HFFc6 (cell line): Measurements from ENCODE around the gene FILIP1L. TPM values are rescaled to one million over a fixed set of nuclear protein-coding genes. Genes with fewer than 3 reads are reported as not detected.

Experiments
- DNase-seq: peaks from one replicate; pipeline ENCODE4 v3.0.0-alpha.2; 2018
- H3K27ac Mint-ChIP-seq: 2 replicates; pipeline ENCODE4 v1.8.0; 2020; ENCODE audit warnings: mild to moderate bottlenecking, mixed read lengths
- H3K27me3 Mint-ChIP-seq: 2 replicates; pipeline ENCODE4 v1.8.0; 2021; ENCODE audit warnings: mild to moderate bottlenecking, moderate library complexity, mixed read lengths; ENCODE audit not compliant: insufficient read depth
- H3K36me3 Mint-ChIP-seq: 2 replicates; pipeline ENCODE4 v1.8.0; 2021; ENCODE audit warnings: low read depth, mixed read lengths
- H3K4me1 Mint-ChIP-seq: 2 replicates; pipeline ENCODE4 v1.8.0; 2020; ENCODE audit warnings: low read depth, mixed read lengths
- H3K4me3 Mint-ChIP-seq: 2 replicates; pipeline ENCODE4 v1.8.0; 2020; ENCODE audit warnings: mild to moderate bottlenecking, moderate library complexity, mixed read lengths
- H3K9me3 Mint-ChIP-seq: 2 replicates; pipeline ENCODE4 v1.8.0; 2020; ENCODE audit warnings: mild to moderate bottlenecking, mixed read lengths
- CTCF ChIP-seq: fragments of 200-600 bp; sonication (generic); IDR thresholded peaks from 2 replicates; pipeline ENCODE4 v1.5.0; 2021; ENCODE audit warnings: antibody characterized with exemption, mild to moderate bottlenecking
- total RNA-seq, 6 experiments: library from RNA; stranded (reverse); fragmentation: NEBNext Ultra II Directional; extraction: Animal tissue kit (Norgen Biotek cat#: 25700); gene quantifications; 2 replicates in 1 of 6; 3 replicates in 5 of 6; pipeline ENCODE4 v1.2.3, GENCODE V29; 2021

FILIP1L gene
- total RNA-seq, 6 experiments from 2014 or later = 37.8 to 54.7 (median 48.2) TPM

GRCh38 chr3:99891610-99892285 lies 222.6 kb downstream of the FILIP1L start:
- no peak for DNase-seq
- no peaks in the 10 kb centered on the region; the same call in none of the 2 replicates for H3K27me3 Mint-ChIP-seq
- no peak for TF ChIP-seq CTCF
- H3K9me3 Mint-ChIP-seq = no peaks in the 10 kb centered on the region
- H3K4me3 Mint-ChIP-seq = no peak overlapping the region
- H3K4me1 Mint-ChIP-seq = peaks cover 42% of the 10 kb centered on the region
- 0 out of 2 replicates have a peak, but pooled peaks cover 5% of the 10 kb centered on the region for H3K36me3 Mint-ChIP-seq
- H3K27ac Mint-ChIP-seq = no peak overlapping the region

- H3K4me1 Mint-ChIP-seq = peaks cover 9% of the 10 kb centered on the region
- DNase-seq = no peak
- H3K27ac Mint-ChIP-seq = no peak overlapping the region
- H3K4me3 Mint-ChIP-seq = no peak overlapping the region
- no peaks in the 10 kb centered on the region for H3K9me3 Mint-ChIP-seq
- no peaks in the 10 kb centered on the region; the same call in 1 of the 2 replicates for H3K27me3 Mint-ChIP-seq
- peaks cover 5% of the 10 kb centered on the region; the same call in 1 of the 2 replicates for H3K36me3 Mint-ChIP-seq
- TF ChIP-seq CTCF = peak; percentile 25; the same call in 1 of the 2 replicates
Observed at GRCh38 chr3:99885851-99886250, 228.4 kb downstream of the FILIP1L start.

GRCh38 chr3:99885085-99885484 lies 229.2 kb downstream of the FILIP1L start:
- no peak overlapping the region for H3K4me3 Mint-ChIP-seq
- peaks cover 5% of the 10 kb centered on the region; the same call in 1 of the 2 replicates for H3K36me3 Mint-ChIP-seq
- no peaks in the 10 kb centered on the region; the same call in 1 of the 2 replicates for H3K27me3 Mint-ChIP-seq
- no peak for TF ChIP-seq CTCF
- H3K4me1 Mint-ChIP-seq = peaks cover 9% of the 10 kb centered on the region
- no peak for DNase-seq
- no peak overlapping the region for H3K27ac Mint-ChIP-seq
- no peaks in the 10 kb centered on the region for H3K9me3 Mint-ChIP-seq

GRCh38 chr3:99884484-99884883 lies 229.8 kb downstream of the FILIP1L start:
- DNase-seq = no peak

GRCh38 chr3:99883693-99884092 lies 230.6 kb downstream of the FILIP1L start:
- Mint-ChIP-seq H3K27ac (no peak overlapping the region), H3K27me3 (no peaks in the 10 kb centered on the region; the same call in none of the 2 replicates)
- no peak for DNase-seq

More at GRCh38 chr3:99884484-99884883, 229.8 kb downstream of the FILIP1L start:
- no peak overlapping the region for H3K4me3 Mint-ChIP-seq
- H3K4me1 Mint-ChIP-seq = peaks cover 9% of the 10 kb centered on the region
- no peak for TF ChIP-seq CTCF
- no peak overlapping the region for H3K27ac Mint-ChIP-seq
- peaks cover 5% of the 10 kb centered on the region; the same call in 1 of the 2 replicates for H3K36me3 Mint-ChIP-seq
- H3K9me3 Mint-ChIP-seq = no peaks in the 10 kb centered on the region
- H3K27me3 Mint-ChIP-seq = no peaks in the 10 kb centered on the region; the same call in none of the 2 replicates

More at GRCh38 chr3:99883693-99884092, 230.6 kb downstream of the FILIP1L start:
- Mint-ChIP-seq H3K9me3 (no peaks in the 10 kb centered on the region), H3K4me3 (no peak overlapping the region), H3K4me1 (peaks cover 12% of the 10 kb centered on the region), H3K36me3 (peaks cover 5% of the 10 kb centered on the region; the same call in 1 of the 2 replicates)
- TF ChIP-seq CTCF = no peak
